Measurements from ENCODE around the gene CATSPERB.

DNA sequence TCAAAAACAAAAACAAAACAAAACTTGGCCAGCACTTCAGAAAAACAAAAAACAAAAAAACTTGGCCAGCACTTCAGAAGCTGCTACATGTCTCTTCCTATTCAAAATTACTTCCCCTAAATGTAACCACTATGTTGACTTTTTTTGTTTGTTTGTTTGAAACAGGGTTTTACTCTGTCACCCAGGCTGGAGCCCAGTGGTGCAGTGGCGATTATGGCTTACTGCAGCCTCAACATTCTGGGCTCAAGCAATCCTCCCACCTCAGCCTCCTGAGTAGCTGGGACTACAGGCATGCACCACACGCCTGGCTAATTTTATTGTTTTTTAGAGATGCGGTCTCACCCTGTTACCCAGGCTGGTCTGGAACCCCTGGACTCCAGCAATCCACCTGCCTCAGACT lies 183.8 kb downstream of the CATSPERB start:
- TF ChIP-seq, protein P1, sequence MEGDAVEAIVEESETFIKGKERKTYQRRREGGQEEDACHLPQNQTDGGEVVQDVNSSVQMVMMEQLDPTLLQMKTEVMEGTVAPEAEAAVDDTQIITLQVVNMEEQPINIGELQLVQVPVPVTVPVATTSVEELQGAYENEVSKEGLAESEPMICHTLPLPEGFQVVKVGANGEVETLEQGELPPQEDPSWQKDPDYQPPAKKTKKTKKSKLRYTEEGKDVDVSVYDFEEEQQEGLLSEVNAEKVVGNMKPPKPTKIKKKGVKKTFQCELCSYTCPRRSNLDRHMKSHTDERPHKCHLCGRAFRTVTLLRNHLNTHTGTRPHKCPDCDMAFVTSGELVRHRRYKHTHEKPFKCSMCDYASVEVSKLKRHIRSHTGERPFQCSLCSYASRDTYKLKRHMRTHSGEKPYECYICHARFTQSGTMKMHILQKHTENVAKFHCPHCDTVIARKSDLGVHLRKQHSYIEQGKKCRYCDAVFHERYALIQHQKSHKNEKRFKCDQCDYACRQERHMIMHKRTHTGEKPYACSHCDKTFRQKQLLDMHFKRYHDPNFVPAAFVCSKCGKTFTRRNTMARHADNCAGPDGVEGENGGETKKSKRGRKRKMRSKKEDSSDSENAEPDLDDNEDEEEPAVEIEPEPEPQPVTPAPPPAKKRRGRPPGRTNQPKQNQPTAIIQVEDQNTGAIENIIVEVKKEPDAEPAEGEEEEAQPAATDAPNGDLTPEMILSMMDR (IDR thresholded peaks at IDR 0.05) = no peak
- no peak for TF ChIP-seq POLR2A (IDR thresholded peaks at IDR 0.05)
